ENCODE data around the gene SEMA4B.

DNA sequence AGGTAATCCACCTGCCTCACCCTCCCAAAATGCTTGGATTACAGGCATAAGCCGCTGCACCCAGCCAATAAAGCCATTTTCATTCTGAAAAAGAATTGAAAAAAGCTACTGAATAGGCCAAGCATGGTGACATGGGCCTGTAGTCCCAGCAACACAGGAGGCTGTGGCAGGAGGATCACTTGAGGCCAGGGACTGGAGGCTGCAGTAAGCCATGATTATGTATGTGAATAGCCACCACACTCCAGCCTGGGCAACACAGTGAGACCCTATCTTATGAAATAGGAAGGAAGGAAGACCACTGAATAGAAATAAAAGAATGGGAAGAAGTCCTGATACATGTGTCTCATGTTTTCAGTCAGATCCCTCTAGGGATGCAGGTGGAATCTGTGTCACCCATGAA lies 36.0 kb upstream of the SEMA4B start:
- TF ChIP-seq CTCF (IDR thresholded peaks at IDR 0.05 in 8 of 11, conservative IDR thresholded peaks at IDR 0.05 in 3 of 11), result no peak
- TF ChIP-seq POLR2A (IDR thresholded peaks at IDR 0.05), result no peak
